ENCODE data around the gene PID1. TPM values are rescaled to one million over a fixed set of nuclear protein-coding genes. Genes with fewer than 3 reads are reported as not detected.

Gene PID1
- total RNA-seq, 1 donor from 2014 or later: 0.34 TPM

GRCh38 chr2:229287823-229288222 is 16.7 kb upstream of the PID1 start:
- H3K36me3 Mint-ChIP-seq (ENCODE audit: insufficient read depth): no peaks in the 10 kb centered on the region
- no peaks in the 10 kb centered on the region for H3K27me3 Mint-ChIP-seq
- H3K4me1 Mint-ChIP-seq (ENCODE audit: low read depth): no peaks in the 10 kb centered on the region
- peaks cover 15% of the 10 kb centered on the region for H3K9me3 Mint-ChIP-seq (ENCODE audit: low read depth)
- no peak overlapping the region for H3K27ac Mint-ChIP-seq
- TF ChIP-seq CTCF (IDR thresholded peaks at IDR 0.05; ENCODE audit: unreplicated experiment): no peak
- DNase-seq (ENCODE audit: low spot score, unreplicated experiment): no peak
- no peak overlapping the region for H3K4me3 Mint-ChIP-seq (ENCODE audit: low read depth)

- no peak for TF ChIP-seq CTCF (IDR thresholded peaks at IDR 0.05; ENCODE audit: unreplicated experiment)
- DNase-seq (ENCODE audit: low spot score, unreplicated experiment): no peak
- no peak overlapping the region for H3K4me3 Mint-ChIP-seq (ENCODE audit: low read depth)
- peaks cover 3% of the 10 kb centered on the region for H3K9me3 Mint-ChIP-seq (ENCODE audit: low read depth)
- no peaks in the 10 kb centered on the region for H3K27me3 Mint-ChIP-seq
- no peaks in the 10 kb centered on the region for H3K36me3 Mint-ChIP-seq (ENCODE audit: insufficient read depth)
- H3K4me1 Mint-ChIP-seq (ENCODE audit: low read depth): no peaks in the 10 kb centered on the region
- no peak overlapping the region for H3K27ac Mint-ChIP-seq
Measured at GRCh38 chr2:229282758-229283546, 11.9 kb upstream of the PID1 start.

GRCh38 chr2:229279516-229279915 is 8.4 kb upstream of the PID1 start:
- peaks cover 13% of the 10 kb centered on the region for H3K27me3 Mint-ChIP-seq
- no peak overlapping the region for H3K27ac Mint-ChIP-seq
- no peaks in the 10 kb centered on the region for H3K36me3 Mint-ChIP-seq (ENCODE audit: insufficient read depth)
- TF ChIP-seq CTCF (IDR thresholded peaks at IDR 0.05; ENCODE audit: unreplicated experiment): no peak
- DNase-seq (ENCODE audit: low spot score, unreplicated experiment): no peak
- H3K4me1 Mint-ChIP-seq (ENCODE audit: low read depth): no peaks in the 10 kb centered on the region
- no peak overlapping the region for H3K4me3 Mint-ChIP-seq (ENCODE audit: low read depth)
- H3K9me3 Mint-ChIP-seq (ENCODE audit: low read depth): no peaks in the 10 kb centered on the region

- DNase-seq (ENCODE audit: low spot score, unreplicated experiment): no peak
- Mint-ChIP-seq H3K4me1 (ENCODE audit: low read depth) (peaks cover 6% of the 10 kb centered on the region), H3K4me3 (ENCODE audit: low read depth) (no peak overlapping the region), H3K27ac (no peak overlapping the region), H3K36me3 (ENCODE audit: insufficient read depth) (no peaks in the 10 kb centered on the region), H3K9me3 (ENCODE audit: low read depth) (no peaks in the 10 kb centered on the region), H3K27me3 (peaks cover 33% of the 10 kb centered on the region)
- TF ChIP-seq CTCF (IDR thresholded peaks at IDR 0.05; ENCODE audit: unreplicated experiment): no peak
Measured at GRCh38 chr2:229275506-229275905, 4.4 kb upstream of the PID1 start.

GRCh38 chr2:229273723-229274338 is 2.7 kb upstream of the PID1 start:
- H3K4me1 Mint-ChIP-seq (ENCODE audit: low read depth): peaks cover 6% of the 10 kb centered on the region
- TF ChIP-seq CTCF (IDR thresholded peaks at IDR 0.05; ENCODE audit: unreplicated experiment): peak; percentile 72
- peaks cover 49% of the 10 kb centered on the region for H3K27me3 Mint-ChIP-seq
- H3K4me3 Mint-ChIP-seq (ENCODE audit: low read depth): peak overlapping the region; percentile 52
- H3K9me3 Mint-ChIP-seq (ENCODE audit: low read depth): no peaks in the 10 kb centered on the region
- no peaks in the 10 kb centered on the region for H3K36me3 Mint-ChIP-seq (ENCODE audit: insufficient read depth)
- no peak overlapping the region for H3K27ac Mint-ChIP-seq
- DNase-seq (ENCODE audit: low spot score, unreplicated experiment): peak; percentile 18

Data from progenitor cell of endocrine pancreas (in vitro differentiated cells).